Measurements from ENCODE around the gene KATNB1. TPM values are rescaled to one million over a fixed set of nuclear protein-coding genes. Genes with fewer than 3 reads are reported as not detected.
A peak's percentile ranks its signal among the peaks of the same experiment; 100 is the strongest.

Gene KATNB1
- total and polyA plus RNA-seq, 8 donors: 11.7 to 20.1 (median 14.6) TPM

GRCh38 chr16:57738844-57739243 lies 3.3 kb downstream of the KATNB1 start:
- H3K36me3 ChIP-seq: peaks cover 0 to 21% of the 10 kb centered on the region in 2 donors
- intact Hi-C loops (cut with DNase I): no loop called here
- no peak for TF ChIP-seq CTCF (IDR thresholded peaks at IDR 0.05)
- no peaks in the 10 kb centered on the region for H3K9me3 ChIP-seq
- H3K27ac ChIP-seq: no peak overlapping the region
- peak in 1 of 4 donors; percentile 28 for DNase-seq
- no peak overlapping the region for H3K4me3 ChIP-seq
- no peaks in the 10 kb centered on the region for H3K27me3 ChIP-seq
- peaks cover 10 to 29% of the 10 kb centered on the region in 2 donors for H3K4me1 ChIP-seq
- no peak for ATAC-seq

GRCh38 chr16:57739756-57740422 lies 4.3 kb downstream of the KATNB1 start:
- intact Hi-C loops (cut with DNase I): no loop called here
- ATAC-seq: no peak
- no peaks in the 10 kb centered on the region for H3K27me3 ChIP-seq

GRCh38 chr16:57740423-57741071 lies 5.0 kb downstream of the KATNB1 start:
- Histone ChIP-seq H3K4me1 (peaks cover 6 to 20% of the 10 kb centered on the region in 2 donors), H3K27ac (no peak overlapping the region), H3K36me3 (peaks cover 0 to 27% of the 10 kb centered on the region in 2 donors), H3K4me3 (no peak overlapping the region), H3K27me3 (no peaks in the 10 kb centered on the region), H3K9me3 (no peaks in the 10 kb centered on the region)
- ATAC-seq (no peak), DNase-seq (no peak)
- intact Hi-C loops (cut with DNase I): no loop called here
- TF ChIP-seq CTCF (IDR thresholded peaks at IDR 0.05): no peak

More at GRCh38 chr16:57739756-57740422, 4.3 kb downstream of the KATNB1 start:
- H3K36me3 ChIP-seq: peaks cover 0 to 27% of the 10 kb centered on the region in 2 donors
- H3K4me3 ChIP-seq: no peak overlapping the region
- H3K4me1 ChIP-seq: peaks cover 6 to 20% of the 10 kb centered on the region in 2 donors
- peak in 1 of 4 donors; percentile 69 for DNase-seq
- TF ChIP-seq CTCF (IDR thresholded peaks at IDR 0.05): no peak
- H3K9me3 ChIP-seq: no peaks in the 10 kb centered on the region
- H3K27ac ChIP-seq: no peak overlapping the region

- peaks cover 0 to 11% of the 10 kb centered on the region in 2 donors for H3K4me1 ChIP-seq
- H3K4me3 ChIP-seq: no peak overlapping the region
- intact Hi-C loops (cut with DNase I): no loop called here
- no peak for TF ChIP-seq CTCF (IDR thresholded peaks at IDR 0.05)
- no peaks in the 10 kb centered on the region for H3K9me3 ChIP-seq
- H3K36me3 ChIP-seq: peaks cover 0 to 29% of the 10 kb centered on the region in 2 donors
- DNase-seq (peak in 1 of 4 donors; percentile 75), ATAC-seq (no peak)
- H3K27ac ChIP-seq: no peak overlapping the region
- no peaks in the 10 kb centered on the region for H3K27me3 ChIP-seq
Observed at GRCh38 chr16:57741660-57742191, 6.2 kb downstream of the KATNB1 start.

GRCh38 chr16:57742543-57742942 lies 7.0 kb downstream of the KATNB1 start:
- no peak for DNase-seq
- no peak overlapping the region for H3K27ac ChIP-seq

More at GRCh38 chr16:57742543-57742942, 7.0 kb downstream of the KATNB1 start:
- H3K9me3 ChIP-seq: no peaks in the 10 kb centered on the region
- H3K36me3 ChIP-seq: peaks cover 0 to 35% of the 10 kb centered on the region in 2 donors
- no peak for ATAC-seq
- H3K27me3 ChIP-seq: no peaks in the 10 kb centered on the region
- H3K4me3 ChIP-seq: no peak overlapping the region
- intact Hi-C loops (cut with DNase I): no loop called here
- H3K4me1 ChIP-seq: peaks cover 0 to 3% of the 10 kb centered on the region in 2 donors
- no peak for TF ChIP-seq CTCF (IDR thresholded peaks at IDR 0.05)
